GM10248 (cell line): Measurements from ENCODE around the gene PPTC7.
"Not testable (repeated sequence)": the region's sequence is repeated elsewhere in the genome, so short reads cannot be mapped to it uniquely, and the experiment has no call there.

Experiments used
- CTCF ChIA-PET: fragments of 300-600 bp; sonication (Branson Sonifier 250); formaldehyde crosslinking; extraction: SDS; loops from one replicate; lab custom pipeline; 2021; ENCODE audit warnings: antibody characterized with exemption; lab: Yijun Ruan, JAX
- POLR2A ChIA-PET: fragments of 350-650 bp; sonication (Branson Sonifier 250); formaldehyde crosslinking; extraction: SDS; loops from one replicate; lab custom pipeline; 2020; ENCODE audit warnings: antibody characterized with exemption; lab: Yijun Ruan, JAX
- DNase-seq: peaks from one replicate; pipeline ENCODE4 v3.0.0; 2012; ENCODE audit errors: extremely low spot score
- CTCF ChIP-seq: IDR thresholded peaks from 2 replicates; pipeline ENCODE4 v1.5.1; 2012; ENCODE audit warnings: mild to moderate bottlenecking, low read depth; ENCODE audit errors: extremely low read depth, missing control alignments, control extremely low read depth

PPTC7 gene

GRCh38 chr12:110615171-110615570 is 32.1 kb upstream of the PPTC7 start:
- ChIA-PET CTCF (interaction anchor here (0.7 to 4.2 kb wide), 6 partner anchors 13 to 184 kb away, joined by 3 to 32 read pairs (median 4); partner anchors contain the start of genes ARPC3 and FAM216A), POLR2A (no interaction called here)
- no peak for TF ChIP-seq CTCF
- DNase-seq = no peak

- ChIA-PET CTCF (interaction anchor here (0.7 to 4.2 kb wide), 10 partner anchors 9 to 183 kb away, joined by 3 to 32 read pairs (median 4); partner anchors contain the start of genes ARPC3, FAM216A and GPN3), POLR2A (interaction anchor here (0.7 to 1.1 kb wide), 6 partner anchors 8 to 194 kb away, joined by 3 to 17 read pairs (median 6); partner anchors contain the start of genes FAM216A and GPN3)
- peak; percentile 97 for DNase-seq
- TF ChIP-seq CTCF = no peak
Observed at GRCh38 chr12:110613771-110614684, 30.9 kb upstream of the PPTC7 start, which contains the start of gene TCTN1. Gene TCTN1, plus strand, starts transcription at chr12:110614129. Its CDS starts 54 bp downstream, at chr12:110614183.

GRCh38 chr12:110613071-110613770 is 30.1 kb upstream of the PPTC7 start:
- ChIA-PET POLR2A (interaction anchor here (0.7 to 1.1 kb wide), 6 partner anchors 9 to 195 kb away, joined by 3 to 17 read pairs (median 6); partner anchors contain the start of genes FAM216A and GPN3), CTCF (interaction anchor here (0.7 to 4.2 kb wide), 8 partner anchors 8 to 182 kb away, joined by 3 to 32 read pairs (median 4); partner anchors contain the start of genes ARPC3, FAM216A and GPN3)
- TF ChIP-seq CTCF = no peak
- no peak for DNase-seq

GRCh38 chr12:110606253-110606611 is 23.1 kb upstream of the PPTC7 start:
- ChIA-PET CTCF (interaction anchor here (1.0 to 9.4 kb wide), 5 partner anchors 14 to 282 kb away, joined by 3 to 176 read pairs (median 3); partner anchors contain the start of gene ARPC3), POLR2A (interaction anchor here (0.7 kb wide), 1 partner anchor 75 kb away, joined by 7 read pairs; no protein-coding TSS in a partner anchor)
- DNase-seq = no peak
- no peak for TF ChIP-seq CTCF

GRCh38 chr12:110602085-110602814 is 19.1 kb upstream of the PPTC7 start:
- peak; percentile 60 for TF ChIP-seq CTCF
- CTCF ChIA-PET = interaction anchor here (0.7 to 9.4 kb wide), 51 partner anchors 8 to 604 kb away, joined by 3 to 176 read pairs (median 5); partner anchors contain the start of genes ARPC3, FAM216A, GPN3 and RAD9B
- POLR2A ChIA-PET = not testable (repeated sequence)
- peak; percentile 65 for DNase-seq
